Activated CD8-positive, alpha-beta T cell treated with anti-CD3 and anti-CD28 coated beads, Interleukin-2, amount 10 ng/mL, durations not matched to agents 7 days and 5 days (primary cell): ENCODE measurements around the gene ITGA2B. TPM values are rescaled to one million over a fixed set of nuclear protein-coding genes. Genes with fewer than 3 reads are reported as not detected.

Source experiments
- ATAC-seq: fragments of 150-1000 bp; cut with Tn5 transposase; one replicate; pipeline ENCODE4 v1.10.0; 2021; ENCODE audit warnings: moderate library complexity
- CTCF ChIA-PET: fragments of 350-600 bp; sonication (Branson Sonifier 250); formaldehyde crosslinking; loops from one replicate; lab custom pipeline; 2021; ENCODE audit warnings: antibody characterized with exemption; lab: Charles Lee
- POLR2A ChIA-PET: fragments of 350-600 bp; sonication (Branson Sonifier 250); formaldehyde crosslinking; loops from one replicate; lab custom pipeline; 2021; ENCODE audit warnings: antibody characterized with exemption; lab: Charles Lee
- DNase-seq: peaks from one replicate; pipeline ENCODE4 v3.0.0-alpha.2; 2020
- H3K27ac Mint-ChIP-seq: one replicate; pipeline ENCODE4 v1.8.0; 2021; ENCODE audit warnings: mild to moderate bottlenecking, mixed read lengths
- H3K27me3 Mint-ChIP-seq: one replicate; pipeline ENCODE4 v1.8.0; 2021; ENCODE audit warnings: low read depth, mixed read lengths
- H3K36me3 Mint-ChIP-seq: one replicate; pipeline ENCODE4 v1.8.0; 2021; ENCODE audit warnings: low read depth, mixed read lengths
- H3K4me1 Mint-ChIP-seq: one replicate; pipeline ENCODE4 v1.8.0; 2021; ENCODE audit warnings: low read depth, mixed read lengths
- H3K4me3 Mint-ChIP-seq: one replicate; pipeline ENCODE4 v1.8.0; 2021; ENCODE audit warnings: mild to moderate bottlenecking, mixed read lengths
- H3K9me3 Mint-ChIP-seq: one replicate; pipeline ENCODE4 v1.8.0; 2022; ENCODE audit warnings: mixed read lengths; ENCODE audit not compliant: insufficient read depth
- total RNA-seq, 2 experiments: library from RNA; stranded (reverse); gene quantifications; one replicate each; pipeline ENCODE4 v1.2.3, GENCODE V29; 2021

The ITGA2B gene
- total RNA-seq, 2 experiments from 2014 or later: 0.39 to 0.82 TPM

DNA sequence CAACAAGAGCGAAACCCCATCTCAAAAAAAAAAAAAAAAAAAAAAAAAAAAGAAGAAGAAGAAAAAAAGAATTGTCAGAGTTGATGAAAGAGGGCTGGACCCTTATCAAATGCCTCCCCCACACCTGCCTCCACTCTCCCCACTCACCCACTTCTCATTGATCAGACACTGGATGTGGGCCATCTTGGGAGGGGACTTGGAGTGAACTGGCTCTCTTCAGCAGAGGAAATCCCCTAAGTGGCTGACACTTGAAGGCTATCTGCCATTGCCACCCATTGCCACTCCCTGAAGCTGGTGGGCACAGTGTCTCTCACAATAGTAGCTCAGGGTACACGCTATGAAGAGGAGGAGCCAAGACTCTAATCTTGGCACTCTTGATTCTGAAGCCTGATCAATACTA is 1.6 kb downstream of the ITGA2B start:
- Mint-ChIP-seq H3K4me1 (peaks cover 22% of the 10 kb centered on the region), H3K27me3 (peaks cover 22% of the 10 kb centered on the region), H3K27ac (no peak overlapping the region), H3K9me3 (no peaks in the 10 kb centered on the region), H3K4me3 (no peak overlapping the region), H3K36me3 (no peaks in the 10 kb centered on the region)
- DNase-seq (no peak), ATAC-seq (no peak)
- CTCF ChIA-PET: interaction anchor here (1.0 kb wide), 2 partner anchors 12 to 14 kb away, joined by 3 read pairs; no protein-coding TSS in a partner anchor
- POLR2A ChIA-PET: no interaction called here

- DNase-seq: no peak
- Mint-ChIP-seq H3K9me3 (no peaks in the 10 kb centered on the region), H3K4me1 (peaks cover 22% of the 10 kb centered on the region), H3K27me3 (peaks cover 29% of the 10 kb centered on the region), H3K36me3 (no peaks in the 10 kb centered on the region), H3K4me3 (peak overlapping the region; percentile 71), H3K27ac (no peak overlapping the region)
- ChIA-PET POLR2A (interaction anchor here (0.8 kb wide), 1 partner anchor 118 kb away, joined by 3 read pairs; no protein-coding TSS in a partner anchor), CTCF (interaction anchor here (1.5 to 2.2 kb wide), 3 partner anchors 23 to 137 kb away, joined by 3 to 13 read pairs (median 9); partner anchors contain the start of gene FAM171A2)
- ATAC-seq: no peak
These were observed 3.3 kb downstream of the ITGA2B start for GRCh38 chr17:44386182-44386525.

GRCh38 chr17:44385287-44386181 is 3.9 kb downstream of the ITGA2B start:
- peaks cover 29% of the 10 kb centered on the region for H3K27me3 Mint-ChIP-seq
- CTCF ChIA-PET: interaction anchor here (0.7 to 2.2 kb wide), 6 partner anchors 9 to 138 kb away, joined by 3 to 13 read pairs (median 4); partner anchors contain the start of gene FAM171A2

DNA sequence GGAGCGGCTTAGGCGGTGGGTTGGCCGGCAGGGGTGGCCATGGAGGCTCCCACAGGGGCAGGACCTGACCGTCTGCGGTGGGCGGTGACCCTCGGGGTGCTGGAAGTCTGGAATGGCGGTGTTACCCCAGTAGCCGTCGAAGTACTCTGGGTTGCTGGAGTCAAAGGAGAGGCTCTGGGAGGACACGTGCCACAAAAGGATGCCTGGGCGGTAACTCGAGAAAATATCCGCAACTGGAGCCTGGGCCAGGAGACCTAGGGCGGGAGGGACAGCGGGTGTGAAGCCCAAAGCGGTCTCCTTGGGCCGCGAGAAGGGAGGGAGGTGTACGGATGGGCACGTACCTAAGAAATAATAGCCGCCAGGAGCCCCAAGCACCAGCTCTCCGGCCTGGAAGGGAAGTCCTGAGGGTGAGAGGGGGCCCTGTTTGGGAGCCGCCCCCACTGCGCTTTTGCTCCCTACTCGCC is 4.6 kb downstream of the ITGA2B start:
- Mint-ChIP-seq H3K27me3 (peaks cover 29% of the 10 kb centered on the region), H3K27ac (no peak overlapping the region), H3K36me3 (no peaks in the 10 kb centered on the region), H3K4me3 (peak overlapping the region; percentile 71), H3K4me1 (peaks cover 16% of the 10 kb centered on the region), H3K9me3 (no peaks in the 10 kb centered on the region)
- ChIA-PET POLR2A (interaction anchor here (1.1 kb wide), 1 partner anchor 163 kb away, joined by 3 read pairs; no protein-coding TSS in a partner anchor), CTCF (interaction anchor here (0.7 to 2.2 kb wide), 6 partner anchors 9 to 138 kb away, joined by 3 to 13 read pairs (median 4); partner anchors contain the start of gene FAM171A2)
- ATAC-seq: peak; percentile 6
- no peak for DNase-seq

More at GRCh38 chr17:44385287-44386181, 3.9 kb downstream of the ITGA2B start:
- POLR2A ChIA-PET: interaction anchor here (0.8 to 1.1 kb wide), 3 partner anchors 118 to 199 kb away, joined by 3 read pairs; partner anchors contain the start of gene TMUB2
- DNase-seq (peak; percentile 87), ATAC-seq (peak; percentile 92)
- Mint-ChIP-seq H3K36me3 (no peaks in the 10 kb centered on the region), H3K4me1 (peaks cover 22% of the 10 kb centered on the region), H3K9me3 (no peaks in the 10 kb centered on the region), H3K4me3 (peak overlapping the region; percentile 71), H3K27ac (no peak overlapping the region)

DNA sequence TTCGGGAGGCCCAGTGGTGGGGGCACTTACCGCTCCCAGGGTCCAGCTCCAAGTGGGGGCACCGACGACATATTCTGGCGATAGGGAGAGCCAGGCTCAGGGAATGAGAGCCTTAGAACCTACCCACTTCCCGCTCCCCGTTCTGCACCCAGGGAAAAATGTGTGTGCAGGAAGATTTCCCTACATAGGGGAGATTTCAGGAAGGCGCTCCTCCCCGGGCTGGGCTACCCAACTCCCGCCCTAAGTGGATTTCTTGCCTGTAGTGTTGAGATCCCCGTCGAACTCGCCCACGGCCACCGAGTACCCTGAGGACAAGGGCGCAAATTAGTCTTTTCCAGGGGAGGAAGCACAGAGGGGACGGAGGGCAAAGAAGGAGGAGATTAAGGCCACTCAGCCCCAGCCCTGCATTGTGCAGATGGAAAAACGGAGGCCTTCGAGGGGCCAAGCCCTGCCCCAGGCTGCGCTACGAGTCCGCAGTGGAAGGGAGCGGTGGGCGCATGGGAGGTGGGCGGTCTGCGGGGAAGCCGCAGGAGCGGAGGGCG is 5.1 kb downstream of the ITGA2B start:
- Mint-ChIP-seq H3K4me1 (peaks cover 11% of the 10 kb centered on the region), H3K4me3 (peak overlapping the region; percentile 46), H3K27me3 (peaks cover 29% of the 10 kb centered on the region), H3K27ac (no peak overlapping the region), H3K9me3 (no peaks in the 10 kb centered on the region), H3K36me3 (no peaks in the 10 kb centered on the region)
- ATAC-seq (no peak), DNase-seq (no peak)
- POLR2A ChIA-PET: interaction anchor here (1.1 kb wide), 1 partner anchor 163 kb away, joined by 3 read pairs; no protein-coding TSS in a partner anchor
- CTCF ChIA-PET: interaction anchor here (1.4 to 2.2 kb wide), 2 partner anchors 8 to 21 kb away, joined by 4 to 9 read pairs; partner anchors contain the start of gene FAM171A2

DNA sequence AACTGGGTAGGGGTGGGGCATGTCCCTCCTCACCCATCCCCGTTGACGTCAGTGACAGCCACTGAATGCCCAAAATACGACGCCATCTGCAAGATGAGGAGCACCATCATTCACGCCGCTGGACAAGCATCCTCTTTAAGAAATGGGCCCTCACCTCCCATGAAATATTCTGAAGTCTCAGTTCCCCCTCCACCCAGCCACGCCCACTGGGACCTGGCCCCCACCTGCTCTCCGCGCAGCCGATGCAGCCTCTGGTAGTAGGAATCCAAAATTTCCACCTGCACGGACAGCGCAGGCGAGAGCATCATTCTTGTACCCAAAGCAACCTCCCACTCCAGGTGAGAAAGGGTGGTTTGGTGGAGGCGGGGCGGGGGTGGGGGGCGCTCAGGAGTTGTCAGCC is 5.6 kb downstream of the ITGA2B start:
- peaks cover 7% of the 10 kb centered on the region for H3K4me1 Mint-ChIP-seq
- H3K36me3 Mint-ChIP-seq: no peaks in the 10 kb centered on the region
- no peak overlapping the region for H3K4me3 Mint-ChIP-seq
- no peak overlapping the region for H3K27ac Mint-ChIP-seq
- DNase-seq (no peak), ATAC-seq (no peak)
- CTCF ChIA-PET: no interaction called here
- POLR2A ChIA-PET: no interaction called here
- no peaks in the 10 kb centered on the region for H3K9me3 Mint-ChIP-seq
- H3K27me3 Mint-ChIP-seq: peaks cover 29% of the 10 kb centered on the region

DNA sequence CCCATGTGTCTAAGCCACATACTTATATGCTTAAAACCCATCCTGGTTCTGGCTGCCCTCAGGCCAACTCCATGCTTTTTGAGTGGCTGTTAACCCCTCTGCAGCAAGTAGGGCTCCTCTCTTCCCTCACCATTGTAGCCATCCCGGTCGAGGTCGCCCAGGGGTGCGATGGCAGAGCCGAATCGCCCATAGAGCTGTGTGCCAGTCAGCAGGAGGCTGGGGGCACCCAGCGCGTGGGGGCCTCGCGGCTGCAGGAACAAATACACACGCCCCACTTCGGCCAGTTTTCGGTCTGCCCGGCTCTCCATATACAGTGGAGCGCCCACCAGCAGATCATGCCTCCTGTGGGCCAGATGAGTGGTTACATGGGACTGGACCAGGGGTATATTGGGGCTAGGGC is 6.1 kb downstream of the ITGA2B start:
- H3K4me3 Mint-ChIP-seq: no peak overlapping the region

GRCh38 chr17:44382917-44383316 is 6.5 kb downstream of the ITGA2B start:
- no peak overlapping the region for H3K27ac Mint-ChIP-seq
- H3K36me3 Mint-ChIP-seq: no peaks in the 10 kb centered on the region
- DNase-seq (no peak), ATAC-seq (no peak)
- POLR2A ChIA-PET: no interaction called here
- CTCF ChIA-PET: no interaction called here
- H3K4me3 Mint-ChIP-seq: no peak overlapping the region
- peaks cover 28% of the 10 kb centered on the region for H3K27me3 Mint-ChIP-seq
- H3K4me1 Mint-ChIP-seq: peaks cover 6% of the 10 kb centered on the region
- H3K9me3 Mint-ChIP-seq: no peaks in the 10 kb centered on the region

More for the DNA sequence above, 6.1 kb downstream of the ITGA2B start:
- Mint-ChIP-seq H3K4me1 (peaks cover 6% of the 10 kb centered on the region), H3K27ac (no peak overlapping the region), H3K36me3 (no peaks in the 10 kb centered on the region), H3K27me3 (peaks cover 29% of the 10 kb centered on the region), H3K9me3 (no peaks in the 10 kb centered on the region)
- ATAC-seq (no peak), DNase-seq (no peak)
- POLR2A ChIA-PET: no interaction called here
- CTCF ChIA-PET: no interaction called here

GRCh38 chr17:44381810-44382305 is 7.6 kb downstream of the ITGA2B start:
- DNase-seq (no peak), ATAC-seq (no peak)
- H3K4me3 Mint-ChIP-seq: no peak overlapping the region
- no peaks in the 10 kb centered on the region for H3K36me3 Mint-ChIP-seq
- H3K27ac Mint-ChIP-seq: no peak overlapping the region
- no peaks in the 10 kb centered on the region for H3K9me3 Mint-ChIP-seq
- peaks cover 26% of the 10 kb centered on the region for H3K27me3 Mint-ChIP-seq
- H3K4me1 Mint-ChIP-seq: peaks cover 6% of the 10 kb centered on the region
- POLR2A ChIA-PET: no interaction called here
- CTCF ChIA-PET: no interaction called here

- no peak for ATAC-seq
- POLR2A ChIA-PET: no interaction called here
- peaks cover 6% of the 10 kb centered on the region for H3K4me1 Mint-ChIP-seq
- DNase-seq: no peak
- H3K27ac Mint-ChIP-seq: no peak overlapping the region
- H3K9me3 Mint-ChIP-seq: no peaks in the 10 kb centered on the region
- CTCF ChIA-PET: interaction anchor here (1.0 to 2.2 kb wide), 2 partner anchors 16 to 17 kb away, joined by 3 to 5 read pairs; partner anchors contain the start of gene FAM171A2
- H3K4me3 Mint-ChIP-seq: no peak overlapping the region
- H3K36me3 Mint-ChIP-seq: no peaks in the 10 kb centered on the region
- peaks cover 21% of the 10 kb centered on the region for H3K27me3 Mint-ChIP-seq
These were observed 8.7 kb downstream of the ITGA2B start for GRCh38 chr17:44380767-44381166.

GRCh38 chr17:44379887-44380286 is 9.6 kb downstream of the ITGA2B start:
- ChIA-PET CTCF (interaction anchor here (1.0 to 2.2 kb wide), 2 partner anchors 15 to 16 kb away, joined by 3 to 5 read pairs; partner anchors contain the start of gene FAM171A2), POLR2A (no interaction called here)
- no peak for ATAC-seq
- H3K27me3 Mint-ChIP-seq: peaks cover 20% of the 10 kb centered on the region
- H3K27ac Mint-ChIP-seq: no peak overlapping the region
- no peak overlapping the region for H3K4me3 Mint-ChIP-seq
- peaks cover 3% of the 10 kb centered on the region for H3K4me1 Mint-ChIP-seq
- DNase-seq: no peak
- H3K36me3 Mint-ChIP-seq: no peaks in the 10 kb centered on the region
- no peaks in the 10 kb centered on the region for H3K9me3 Mint-ChIP-seq
